KOPT-K1 (cell line): ENCODE measurements around the gene FSTL4.

Experiments
- H3K27ac ChIP-seq: fragments of 200-600 bp; sonication (generic); 2 replicates; pipeline ENCODE4 v1.5.1; 2016; ENCODE audit warnings: antibody characterized with exemption, mild to moderate bottlenecking, low read depth, low read length; ENCODE audit not compliant: poor library complexity, severe bottlenecking
- H3K36me3 ChIP-seq: fragments of 200-600 bp; sonication (generic); 2 replicates; pipeline ENCODE4 v1.5.1; 2017; ENCODE audit warnings: antibody characterized with exemption, mild to moderate bottlenecking, low read length, moderate library complexity; ENCODE audit not compliant: insufficient read depth
- H3K9me3 ChIP-seq: fragments of 200-600 bp; sonication (generic); 2 replicates; pipeline ENCODE4 v1.5.1; 2017; ENCODE audit warnings: antibody characterized with exemption, low read length, mild to moderate bottlenecking; ENCODE audit not compliant: insufficient read depth, poor library complexity, severe bottlenecking

FSTL4 gene

GRCh38 chr5:133238426-133239205 lies 373.7 kb downstream of the FSTL4 start:
- no peak overlapping the region for H3K27ac ChIP-seq
- no peaks in the 10 kb centered on the region for H3K9me3 ChIP-seq
- H3K36me3 ChIP-seq, result no peaks in the 10 kb centered on the region

- Histone ChIP-seq H3K27ac (no peak overlapping the region), H3K9me3 (no peaks in the 10 kb centered on the region), H3K36me3 (no peaks in the 10 kb centered on the region)
Measured at GRCh38 chr5:133236976-133237375, 375.4 kb downstream of the FSTL4 start.

DNA sequence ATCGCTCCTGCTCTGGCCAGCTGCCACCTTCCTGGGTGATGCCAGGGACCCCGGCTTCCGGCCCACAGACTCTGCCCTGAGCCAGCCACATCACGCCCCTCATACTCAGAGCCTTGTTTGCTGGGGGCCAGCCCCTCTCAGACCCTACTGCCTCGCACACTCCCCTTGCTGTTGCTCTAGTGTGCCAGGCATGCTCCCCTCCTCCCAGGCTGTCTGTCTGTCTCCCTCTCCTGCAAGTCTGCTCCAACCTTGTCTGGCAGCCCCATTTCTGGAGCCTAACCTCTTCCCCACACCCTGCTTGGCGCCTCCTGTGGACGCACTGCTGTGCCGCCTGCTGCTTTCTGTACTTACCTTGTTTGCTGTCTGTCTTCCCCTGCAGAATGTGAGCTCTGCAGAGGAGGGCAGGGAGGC lies 375.8 kb downstream of the FSTL4 start:
- Histone ChIP-seq H3K9me3 (no peaks in the 10 kb centered on the region), H3K27ac (no peak overlapping the region), H3K36me3 (no peaks in the 10 kb centered on the region)

DNA sequence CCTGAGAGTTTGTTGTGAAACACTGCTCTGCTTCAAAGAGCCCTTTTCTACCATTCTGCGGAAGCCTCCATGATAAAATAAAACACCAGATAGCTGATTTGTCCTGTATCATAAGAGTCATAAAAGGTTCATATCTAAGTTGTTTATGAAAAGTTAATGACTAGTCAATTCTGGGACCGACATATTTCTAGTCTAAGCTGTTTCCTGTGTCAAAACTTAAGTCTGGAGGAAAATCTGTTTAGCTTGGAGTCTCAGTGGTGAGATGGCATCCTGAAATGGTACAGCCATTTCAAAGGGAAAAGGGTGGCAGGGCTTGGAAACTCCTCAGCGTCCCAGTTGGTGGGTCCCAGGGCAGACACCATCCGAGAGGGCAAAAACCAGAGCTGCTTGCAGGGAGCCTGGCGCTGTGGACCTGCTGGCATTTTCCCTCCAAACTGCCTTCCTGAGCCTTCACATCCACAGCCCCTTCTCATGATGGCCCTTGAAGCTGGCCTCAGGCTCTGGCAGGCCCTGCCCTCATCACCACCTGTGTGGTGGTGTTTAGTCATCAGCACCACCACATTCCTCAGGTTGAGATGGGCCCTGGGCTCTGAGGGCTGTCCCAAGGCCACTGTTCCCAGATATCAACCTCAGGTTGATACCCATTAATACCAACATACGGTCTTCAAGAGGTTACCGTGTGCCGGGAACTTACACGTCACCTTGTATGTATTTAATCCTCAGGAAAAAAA lies 376.5 kb downstream of the FSTL4 start:
- no peaks in the 10 kb centered on the region for H3K36me3 ChIP-seq
- no peak overlapping the region for H3K27ac ChIP-seq
- H3K9me3 ChIP-seq, result no peaks in the 10 kb centered on the region

- H3K9me3 ChIP-seq, result no peaks in the 10 kb centered on the region
Measured at GRCh38 chr5:133234911-133235310, 377.4 kb downstream of the FSTL4 start.

GRCh38 chr5:133234273-133234672 lies 378.1 kb downstream of the FSTL4 start:
- Histone ChIP-seq H3K27ac (no peak overlapping the region), H3K9me3 (no peaks in the 10 kb centered on the region), H3K36me3 (no peaks in the 10 kb centered on the region)

More at GRCh38 chr5:133234911-133235310, 377.4 kb downstream of the FSTL4 start:
- H3K27ac ChIP-seq, result no peak overlapping the region
- H3K36me3 ChIP-seq, result no peaks in the 10 kb centered on the region

DNA sequence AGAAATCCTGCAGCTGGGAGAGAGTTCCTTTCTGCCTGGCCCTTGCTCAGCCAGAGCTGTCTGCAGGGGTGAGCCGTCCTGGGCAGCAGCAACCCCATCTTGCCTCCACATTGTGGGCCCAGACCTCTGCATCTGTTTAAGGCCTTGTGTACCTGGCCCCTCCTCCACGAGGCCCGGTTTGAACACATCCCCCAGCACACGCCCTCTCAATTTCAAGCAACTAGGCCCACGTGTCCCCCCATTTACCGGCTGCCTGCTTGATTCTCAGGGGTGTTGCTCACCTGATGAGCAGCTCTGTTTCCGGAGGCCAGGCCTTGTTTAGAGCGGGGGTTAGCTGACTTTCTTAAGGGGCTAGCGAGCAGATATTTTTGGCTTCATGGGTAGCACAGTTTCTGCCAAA lies 378.7 kb downstream of the FSTL4 start:
- Histone ChIP-seq H3K9me3 (no peaks in the 10 kb centered on the region), H3K27ac (no peak overlapping the region), H3K36me3 (no peaks in the 10 kb centered on the region)

DNA sequence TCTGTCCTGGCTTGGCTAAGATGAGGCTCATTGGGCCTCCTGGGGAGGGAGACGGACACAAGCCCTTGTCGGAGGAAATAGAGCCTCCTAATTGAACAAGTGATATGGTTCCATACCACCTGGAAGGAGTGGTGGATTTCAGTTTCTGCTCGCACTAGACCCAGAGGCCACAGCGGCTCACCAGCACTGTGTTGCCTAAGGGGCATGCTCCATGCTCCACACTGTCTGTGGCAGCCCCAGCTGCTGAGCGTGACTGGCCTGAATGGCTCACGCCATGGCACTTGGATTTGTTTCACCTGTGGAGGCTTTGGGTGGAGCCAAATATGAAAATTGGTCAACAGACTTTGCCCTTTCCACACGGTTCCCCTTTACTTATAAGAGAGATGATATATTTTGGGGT lies 379.4 kb downstream of the FSTL4 start:
- Histone ChIP-seq H3K36me3 (no peaks in the 10 kb centered on the region), H3K9me3 (no peaks in the 10 kb centered on the region), H3K27ac (no peak overlapping the region)

DNA sequence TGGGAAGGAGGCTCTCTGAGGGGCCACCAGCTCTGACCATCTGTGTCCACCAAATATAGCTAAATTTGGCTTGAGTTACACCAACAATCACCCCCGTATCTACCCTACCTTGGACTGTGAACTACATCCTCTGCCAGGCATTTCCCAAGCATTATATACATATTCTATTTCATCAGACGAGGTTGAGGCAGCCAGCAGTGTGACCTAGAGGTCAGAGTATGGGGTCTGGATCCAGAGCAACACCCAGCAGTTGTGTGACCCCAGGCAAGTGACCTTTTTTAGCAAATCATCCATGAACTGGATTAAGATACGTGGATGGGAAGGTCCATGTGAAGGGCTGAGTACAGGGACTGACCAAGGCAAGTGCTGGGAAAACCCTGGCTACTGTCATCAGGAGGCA lies 379.9 kb downstream of the FSTL4 start:
- H3K27ac ChIP-seq, result no peak overlapping the region
- H3K36me3 ChIP-seq, result no peaks in the 10 kb centered on the region
- H3K9me3 ChIP-seq, result no peaks in the 10 kb centered on the region

- H3K36me3 ChIP-seq, result no peaks in the 10 kb centered on the region
- H3K9me3 ChIP-seq, result no peaks in the 10 kb centered on the region
- no peak overlapping the region for H3K27ac ChIP-seq
Measured at GRCh38 chr5:133232011-133232410, 380.3 kb downstream of the FSTL4 start.

- no peak overlapping the region for H3K27ac ChIP-seq
- no peaks in the 10 kb centered on the region for H3K9me3 ChIP-seq
- no peaks in the 10 kb centered on the region for H3K36me3 ChIP-seq
Measured at GRCh38 chr5:133230823-133231578, 381.3 kb downstream of the FSTL4 start.

DNA sequence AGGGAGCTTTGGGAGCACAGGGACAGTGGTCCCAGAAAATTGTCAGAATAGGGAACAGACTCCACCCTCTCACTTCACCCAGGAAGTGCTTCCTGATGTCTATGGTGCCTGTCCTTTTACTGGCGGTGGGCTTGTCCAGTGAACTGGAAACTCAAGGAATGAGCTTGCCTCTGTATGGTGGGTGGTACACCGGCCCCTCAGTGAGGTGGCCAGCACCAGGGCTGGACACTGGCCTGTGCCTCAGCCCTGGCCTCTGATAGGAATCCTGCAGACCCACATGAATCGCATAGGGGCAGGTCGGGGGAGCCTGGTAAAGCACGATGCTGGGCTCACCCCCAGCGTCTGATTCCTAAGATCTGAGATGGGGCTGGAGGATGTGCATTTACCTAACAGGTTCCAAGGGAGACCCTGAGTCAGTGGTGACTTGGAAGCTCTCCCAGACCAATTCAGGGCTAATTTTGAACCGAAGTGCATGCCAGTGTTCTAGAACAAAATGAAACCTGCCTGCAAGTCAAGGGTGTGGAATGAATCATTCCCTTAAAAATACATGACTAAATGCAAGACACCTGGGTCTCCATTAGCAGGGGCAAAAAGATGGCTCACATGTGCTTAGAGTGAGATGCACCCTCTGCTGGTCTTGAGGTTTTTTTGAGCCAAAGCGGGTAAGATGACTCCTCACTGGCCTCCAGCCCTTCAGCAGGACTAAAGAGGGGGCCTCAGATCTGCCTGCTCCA lies 382.2 kb downstream of the FSTL4 start:
- Histone ChIP-seq H3K27ac (no peak overlapping the region), H3K9me3 (no peaks in the 10 kb centered on the region), H3K36me3 (no peaks in the 10 kb centered on the region)

GRCh38 chr5:133228316-133228715 lies 384.0 kb downstream of the FSTL4 start:
- Histone ChIP-seq H3K27ac (no peak overlapping the region), H3K9me3 (no peaks in the 10 kb centered on the region), H3K36me3 (no peaks in the 10 kb centered on the region)

DNA sequence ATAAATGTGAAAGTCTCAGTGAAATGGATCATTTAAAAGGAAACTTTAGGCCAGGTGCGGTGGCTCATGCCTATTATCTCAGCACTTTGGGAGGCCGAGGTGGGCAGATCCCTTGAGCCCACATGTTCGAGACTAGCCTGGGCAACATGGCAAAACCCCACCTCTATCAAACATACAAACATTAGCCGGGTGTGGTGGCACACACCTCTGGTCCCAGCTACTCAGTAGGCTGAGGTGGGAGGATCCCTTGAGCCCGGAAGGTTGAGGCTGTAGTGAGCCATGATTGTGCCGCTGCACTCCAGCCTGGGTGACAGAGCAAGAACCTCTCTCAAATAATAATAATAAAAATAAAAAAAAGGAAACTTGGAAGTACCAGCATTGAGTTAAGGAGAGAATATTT lies 384.4 kb downstream of the FSTL4 start:
- Histone ChIP-seq H3K27ac (no peak overlapping the region), H3K36me3 (no peaks in the 10 kb centered on the region), H3K9me3 (no peaks in the 10 kb centered on the region)

DNA sequence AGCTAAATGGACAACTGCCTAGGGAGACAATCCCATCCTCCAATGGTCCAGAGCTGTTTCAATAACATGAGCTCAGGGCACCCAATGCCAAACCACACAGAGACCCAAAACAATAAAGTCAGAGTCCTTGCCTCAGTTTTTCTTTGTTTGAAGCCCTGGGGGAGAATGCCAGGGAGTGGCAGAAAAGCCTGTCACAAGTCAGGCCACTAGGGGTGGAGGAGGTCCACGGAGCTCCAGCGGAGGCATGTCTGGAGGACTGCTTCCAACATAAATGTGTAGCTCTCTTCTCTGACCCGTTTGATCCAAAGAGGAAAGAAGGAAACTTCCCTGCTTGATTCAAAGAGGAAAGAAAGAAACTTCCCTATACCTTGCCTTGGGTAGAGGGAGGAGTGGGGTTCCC lies 385.3 kb downstream of the FSTL4 start:
- Histone ChIP-seq H3K36me3 (no peaks in the 10 kb centered on the region), H3K9me3 (no peaks in the 10 kb centered on the region), H3K27ac (no peak overlapping the region)
